Measurements from ENCODE around the gene TTYH3.

DNA sequence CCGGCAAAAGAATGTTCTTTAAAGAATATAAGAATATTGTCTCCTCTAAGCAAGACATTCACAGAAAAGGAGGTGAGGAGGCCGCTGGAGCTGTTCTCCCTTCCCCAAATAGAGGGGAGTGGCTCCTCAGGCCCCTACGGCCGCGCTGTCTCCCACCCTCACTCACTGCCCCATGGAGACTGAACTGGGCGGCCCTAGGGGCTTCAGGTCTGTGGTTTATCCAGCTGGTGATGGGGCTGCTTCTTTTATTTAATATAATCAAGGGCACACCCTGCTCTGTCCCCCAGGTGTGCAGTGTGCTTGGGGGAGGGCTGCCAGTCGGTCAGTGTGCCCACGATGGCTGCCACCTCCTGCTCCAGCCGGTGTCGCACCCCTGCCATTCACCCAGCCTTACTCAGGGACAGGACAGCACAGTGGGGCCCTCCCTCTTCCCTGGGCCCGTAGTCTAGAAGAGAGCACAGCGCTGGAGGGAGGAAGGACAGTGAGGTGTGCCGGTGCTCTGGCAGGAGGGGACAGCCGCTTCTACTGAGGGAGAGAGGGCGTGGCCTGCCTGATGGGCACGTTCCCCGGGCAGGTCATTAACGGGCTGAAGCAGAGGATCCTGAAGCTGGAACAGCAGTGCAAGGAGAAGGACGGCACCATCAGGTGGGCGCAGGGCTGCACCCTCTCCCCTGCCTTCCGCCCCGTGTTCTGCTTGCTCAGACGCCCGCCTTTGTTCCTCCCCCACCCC, 49.6 kb upstream of the TTYH3 start:
- TF ChIP-seq, protein P1, sequence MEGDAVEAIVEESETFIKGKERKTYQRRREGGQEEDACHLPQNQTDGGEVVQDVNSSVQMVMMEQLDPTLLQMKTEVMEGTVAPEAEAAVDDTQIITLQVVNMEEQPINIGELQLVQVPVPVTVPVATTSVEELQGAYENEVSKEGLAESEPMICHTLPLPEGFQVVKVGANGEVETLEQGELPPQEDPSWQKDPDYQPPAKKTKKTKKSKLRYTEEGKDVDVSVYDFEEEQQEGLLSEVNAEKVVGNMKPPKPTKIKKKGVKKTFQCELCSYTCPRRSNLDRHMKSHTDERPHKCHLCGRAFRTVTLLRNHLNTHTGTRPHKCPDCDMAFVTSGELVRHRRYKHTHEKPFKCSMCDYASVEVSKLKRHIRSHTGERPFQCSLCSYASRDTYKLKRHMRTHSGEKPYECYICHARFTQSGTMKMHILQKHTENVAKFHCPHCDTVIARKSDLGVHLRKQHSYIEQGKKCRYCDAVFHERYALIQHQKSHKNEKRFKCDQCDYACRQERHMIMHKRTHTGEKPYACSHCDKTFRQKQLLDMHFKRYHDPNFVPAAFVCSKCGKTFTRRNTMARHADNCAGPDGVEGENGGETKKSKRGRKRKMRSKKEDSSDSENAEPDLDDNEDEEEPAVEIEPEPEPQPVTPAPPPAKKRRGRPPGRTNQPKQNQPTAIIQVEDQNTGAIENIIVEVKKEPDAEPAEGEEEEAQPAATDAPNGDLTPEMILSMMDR (IDR thresholded peaks at IDR 0.05; ENCODE audit: low read depth, low read length, poor library complexity, severe bottlenecking), result no peak
- TF ChIP-seq EZH2phosphoT487 (IDR thresholded peaks at IDR 0.05; ENCODE audit: borderline replicate concordance, low read length), result no peak

All from DOHH2 (cell line).